ENCODE data around the gene BICD1. TPM values are rescaled to one million over a fixed set of nuclear protein-coding genes. Genes with fewer than 3 reads are reported as not detected.

The BICD1 gene
- polyA plus RNA-seq, 4 donors, result 0.45 to 17.0 (median 4.3) TPM

- Histone ChIP-seq H3K27me3 (ENCODE audit: control insufficient read depth in 3 of 3, insufficient read depth in 3 of 3, low read length in 3 of 3) (no peaks in the 10 kb centered on the region), H3K4me1 (ENCODE audit: control insufficient read depth in 3 of 3, insufficient read depth in 2 of 3, low read depth in 1 of 3, low read length in 2 of 3) (no peaks in the 10 kb centered on the region), H3K9me3 (ENCODE audit: control insufficient read depth in 2 of 2, insufficient read depth in 1 of 2, low read depth in 1 of 2, low read length in 1 of 2) (peaks cover 0 to 6% of the 10 kb centered on the region in 2 donors), H3K4me3 (ENCODE audit: low read depth in 1 of 3, low read length in 3 of 3) (no peak overlapping the region), H3K27ac (ENCODE audit: low read depth in 1 of 3, low read length in 2 of 3) (no peak overlapping the region), H3K36me3 (ENCODE audit: control insufficient read depth in 3 of 3, insufficient read depth in 2 of 3, low read depth in 1 of 3, low read length in 3 of 3) (no peaks in the 10 kb centered on the region)
- DNase-seq, result no peak
- 66 to 94% (median 80%) methylated on average over 3 of the region's 3 CpGs for WGBS, 3 donors
- FAIRE-seq, result no peak
These were observed 126.9 kb downstream of the BICD1 start for GRCh38 chr12:32233568-32233967.

GRCh38 chr12:32235251-32235650, 128.6 kb downstream of the BICD1 start:
- no peak overlapping the region for H3K27ac ChIP-seq (ENCODE audit: low read depth in 1 of 3, low read length in 2 of 3)
- H3K4me1 ChIP-seq (ENCODE audit: control insufficient read depth in 3 of 3, insufficient read depth in 2 of 3, low read depth in 1 of 3, low read length in 2 of 3), result no peaks in the 10 kb centered on the region
- no peaks in the 10 kb centered on the region for H3K27me3 ChIP-seq (ENCODE audit: control insufficient read depth in 3 of 3, insufficient read depth in 3 of 3, low read length in 3 of 3)
- FAIRE-seq, result no peak
- peaks cover 0 to 6% of the 10 kb centered on the region in 2 donors for H3K9me3 ChIP-seq (ENCODE audit: control insufficient read depth in 2 of 2, insufficient read depth in 1 of 2, low read depth in 1 of 2, low read length in 1 of 2)
- WGBS, 3 donors, result 91% methylated on average over 2 of the region's 2 CpGs
- H3K36me3 ChIP-seq (ENCODE audit: control insufficient read depth in 3 of 3, insufficient read depth in 2 of 3, low read depth in 1 of 3, low read length in 3 of 3), result no peaks in the 10 kb centered on the region
- DNase-seq, result no peak
- no peak overlapping the region for H3K4me3 ChIP-seq (ENCODE audit: low read depth in 1 of 3, low read length in 3 of 3)

- no peaks in the 10 kb centered on the region for H3K27me3 ChIP-seq (ENCODE audit: control insufficient read depth in 3 of 3, insufficient read depth in 3 of 3, low read length in 3 of 3)
- H3K4me1 ChIP-seq (ENCODE audit: control insufficient read depth in 3 of 3, insufficient read depth in 2 of 3, low read depth in 1 of 3, low read length in 2 of 3), result no peaks in the 10 kb centered on the region
- no peak for FAIRE-seq
- H3K36me3 ChIP-seq (ENCODE audit: control insufficient read depth in 3 of 3, insufficient read depth in 2 of 3, low read depth in 1 of 3, low read length in 3 of 3), result no peaks in the 10 kb centered on the region
- peaks cover 0 to 6% of the 10 kb centered on the region in 2 donors for H3K9me3 ChIP-seq (ENCODE audit: control insufficient read depth in 2 of 2, insufficient read depth in 1 of 2, low read depth in 1 of 2, low read length in 1 of 2)
- no peak overlapping the region for H3K4me3 ChIP-seq (ENCODE audit: low read depth in 1 of 3, low read length in 3 of 3)
- no peak for DNase-seq
- no peak overlapping the region for H3K27ac ChIP-seq (ENCODE audit: low read depth in 1 of 3, low read length in 2 of 3)
- WGBS, 3 donors, result 88 to 92% (median 89%) methylated on average over 5 of the region's 5 CpGs
These were observed 133.5 kb downstream of the BICD1 start for GRCh38 chr12:32240162-32240561.

GRCh38 chr12:32240831-32241230, 134.2 kb downstream of the BICD1 start:
- no peaks in the 10 kb centered on the region for H3K36me3 ChIP-seq (ENCODE audit: control insufficient read depth in 3 of 3, insufficient read depth in 2 of 3, low read depth in 1 of 3, low read length in 3 of 3)
- no peak overlapping the region for H3K27ac ChIP-seq (ENCODE audit: low read depth in 1 of 3, low read length in 2 of 3)
- H3K27me3 ChIP-seq (ENCODE audit: control insufficient read depth in 3 of 3, insufficient read depth in 3 of 3, low read length in 3 of 3), result no peaks in the 10 kb centered on the region
- DNase-seq (no peak), FAIRE-seq (no peak)
- H3K9me3 ChIP-seq (ENCODE audit: control insufficient read depth in 2 of 2, insufficient read depth in 1 of 2, low read depth in 1 of 2, low read length in 1 of 2), result peaks cover 0 to 6% of the 10 kb centered on the region in 2 donors
- H3K4me1 ChIP-seq (ENCODE audit: control insufficient read depth in 3 of 3, insufficient read depth in 2 of 3, low read depth in 1 of 3, low read length in 2 of 3), result no peaks in the 10 kb centered on the region
- WGBS, 3 donors, result 75 to 99% (median 86%) methylated on average over 4 of the region's 4 CpGs
- no peak overlapping the region for H3K4me3 ChIP-seq (ENCODE audit: low read depth in 1 of 3, low read length in 3 of 3)

- Histone ChIP-seq H3K27me3 (ENCODE audit: control insufficient read depth in 3 of 3, insufficient read depth in 3 of 3, low read length in 3 of 3) (no peaks in the 10 kb centered on the region), H3K4me3 (ENCODE audit: low read depth in 1 of 3, low read length in 3 of 3) (no peak overlapping the region), H3K4me1 (ENCODE audit: control insufficient read depth in 3 of 3, insufficient read depth in 2 of 3, low read depth in 1 of 3, low read length in 2 of 3) (no peaks in the 10 kb centered on the region), H3K9me3 (ENCODE audit: control insufficient read depth in 2 of 2, insufficient read depth in 1 of 2, low read depth in 1 of 2, low read length in 1 of 2) (peaks cover 0 to 3% of the 10 kb centered on the region in 2 donors), H3K36me3 (ENCODE audit: control insufficient read depth in 3 of 3, insufficient read depth in 2 of 3, low read depth in 1 of 3, low read length in 3 of 3) (peaks cover 0 to 2% (median 0%) of the 10 kb centered on the region in 3 donors), H3K27ac (ENCODE audit: low read depth in 1 of 3, low read length in 2 of 3) (no peak overlapping the region)
- 84 to 92% (median 88%) methylated on average over 2 of the region's 2 CpGs for WGBS, 3 donors
- FAIRE-seq (no peak), DNase-seq (no peak)
These were observed 136.0 kb downstream of the BICD1 start for GRCh38 chr12:32242641-32243040.

- FAIRE-seq, result no peak
These were observed 141.9 kb downstream of the BICD1 start for GRCh38 chr12:32248441-32249140.

GRCh38 chr12:32249777-32250176, 143.1 kb downstream of the BICD1 start:
- peaks cover 0 to 11% of the 10 kb centered on the region in 2 donors for H3K9me3 ChIP-seq (ENCODE audit: control insufficient read depth in 2 of 2, insufficient read depth in 1 of 2, low read depth in 1 of 2, low read length in 1 of 2)
- peaks cover 0 to 2% (median 0%) of the 10 kb centered on the region in 3 donors for H3K36me3 ChIP-seq (ENCODE audit: control insufficient read depth in 3 of 3, insufficient read depth in 2 of 3, low read depth in 1 of 3, low read length in 3 of 3)
- no peak for FAIRE-seq

More at GRCh38 chr12:32248441-32249140, 141.9 kb downstream of the BICD1 start:
- Histone ChIP-seq H3K27ac (ENCODE audit: low read depth in 1 of 3, low read length in 2 of 3) (no peak overlapping the region), H3K27me3 (ENCODE audit: control insufficient read depth in 3 of 3, insufficient read depth in 3 of 3, low read length in 3 of 3) (no peaks in the 10 kb centered on the region), H3K4me1 (ENCODE audit: control insufficient read depth in 3 of 3, insufficient read depth in 2 of 3, low read depth in 1 of 3, low read length in 2 of 3) (no peaks in the 10 kb centered on the region), H3K36me3 (ENCODE audit: control insufficient read depth in 3 of 3, insufficient read depth in 2 of 3, low read depth in 1 of 3, low read length in 3 of 3) (peaks cover 0 to 2% (median 0%) of the 10 kb centered on the region in 3 donors), H3K9me3 (ENCODE audit: control insufficient read depth in 2 of 2, insufficient read depth in 1 of 2, low read depth in 1 of 2, low read length in 1 of 2) (peaks cover 0 to 11% of the 10 kb centered on the region in 2 donors), H3K4me3 (ENCODE audit: low read depth in 1 of 3, low read length in 3 of 3) (no peak overlapping the region)
- WGBS, 3 donors, result 94 to 99% (median 96%) methylated on average over 5 of the region's 5 CpGs
- DNase-seq, result no peak

GRCh38 chr12:32252199-32253073, 145.8 kb downstream of the BICD1 start:
- no peaks in the 10 kb centered on the region for H3K4me1 ChIP-seq (ENCODE audit: control insufficient read depth in 3 of 3, insufficient read depth in 2 of 3, low read depth in 1 of 3, low read length in 2 of 3)
- FAIRE-seq, result no peak
- H3K4me3 ChIP-seq (ENCODE audit: low read depth in 1 of 3, low read length in 3 of 3), result no peak overlapping the region
- peaks cover 0 to under 1% (median 0%) of the 10 kb centered on the region in 3 donors for H3K36me3 ChIP-seq (ENCODE audit: control insufficient read depth in 3 of 3, insufficient read depth in 2 of 3, low read depth in 1 of 3, low read length in 3 of 3)
- no peak for DNase-seq
- no peak overlapping the region for H3K27ac ChIP-seq (ENCODE audit: low read depth in 1 of 3, low read length in 2 of 3)
- peaks cover 0 to 11% of the 10 kb centered on the region in 2 donors for H3K9me3 ChIP-seq (ENCODE audit: control insufficient read depth in 2 of 2, insufficient read depth in 1 of 2, low read depth in 1 of 2, low read length in 1 of 2)
- WGBS, 3 donors, result 87 to 95% (median 89%) methylated on average over 13 of the region's 13 CpGs
- no peaks in the 10 kb centered on the region for H3K27me3 ChIP-seq (ENCODE audit: control insufficient read depth in 3 of 3, insufficient read depth in 3 of 3, low read length in 3 of 3)

More at GRCh38 chr12:32249777-32250176, 143.1 kb downstream of the BICD1 start:
- DNase-seq, result no peak
- 57 to 81% (median 76%) methylated on average over 2 of the region's 2 CpGs for WGBS, 3 donors
- Histone ChIP-seq H3K4me3 (ENCODE audit: low read depth in 1 of 3, low read length in 3 of 3) (no peak overlapping the region), H3K4me1 (ENCODE audit: control insufficient read depth in 3 of 3, insufficient read depth in 2 of 3, low read depth in 1 of 3, low read length in 2 of 3) (no peaks in the 10 kb centered on the region), H3K27me3 (ENCODE audit: control insufficient read depth in 3 of 3, insufficient read depth in 3 of 3, low read length in 3 of 3) (no peaks in the 10 kb centered on the region), H3K27ac (ENCODE audit: low read depth in 1 of 3, low read length in 2 of 3) (no peak overlapping the region)
